GM18858 (cell line): ENCODE measurements around the gene TREH.

Experiments
- ATAC-seq: cut with Tn5 transposase; IDR thresholded peaks from one replicate; pipeline ENCODE4 v1.9.1; 2021; ENCODE audit not compliant: unreplicated experiment

TREH gene

GRCh38 chr11:118629761-118630661, 49.4 kb downstream of the TREH start:
- no peak for ATAC-seq

GRCh38 chr11:118628861-118629549, 50.4 kb downstream of the TREH start:
- no peak for ATAC-seq

DNA sequence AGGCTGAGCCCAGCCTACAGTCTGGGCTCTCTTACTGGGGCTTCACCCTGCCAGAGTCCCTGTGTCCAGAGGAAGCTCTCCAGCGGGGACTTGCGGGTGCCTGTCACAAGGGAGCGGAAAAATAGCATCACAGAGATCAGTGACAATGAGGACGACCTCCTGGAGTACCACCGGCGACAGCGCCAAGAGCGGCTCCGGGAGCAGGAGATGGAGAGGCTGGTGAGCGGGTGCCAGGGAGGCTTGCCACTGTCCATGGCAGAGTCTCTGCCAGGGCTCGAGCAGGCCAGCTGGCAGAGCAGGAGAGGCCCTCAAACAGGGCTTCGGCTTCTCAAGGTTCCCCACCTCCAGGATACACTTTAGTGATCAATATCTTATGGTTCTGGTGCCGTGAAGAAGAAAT, 51.0 kb downstream of the TREH start:
- ATAC-seq, result no peak

DNA sequence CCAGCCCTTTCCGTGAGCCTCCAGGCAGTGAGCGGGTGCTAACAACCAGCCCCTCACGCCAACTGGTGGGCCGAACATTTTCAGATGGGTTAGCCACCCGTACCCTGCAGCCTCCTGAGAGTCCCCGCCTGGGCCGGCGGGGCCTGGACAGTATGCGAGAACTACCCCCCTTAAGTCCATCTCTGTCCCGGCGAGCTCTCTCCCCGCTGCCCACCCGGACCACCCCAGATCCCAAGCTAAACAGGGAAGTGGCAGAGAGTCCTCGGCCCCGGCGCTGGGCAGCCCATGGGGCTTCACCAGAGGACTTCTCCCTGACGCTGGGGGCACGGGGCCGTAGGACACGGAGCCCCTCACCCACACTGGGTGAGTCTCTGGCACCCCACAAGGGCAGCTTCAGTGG, 51.4 kb downstream of the TREH start:
- ATAC-seq, result no peak

GRCh38 chr11:118627566-118627965, 51.9 kb downstream of the TREH start:
- ATAC-seq, result no peak

- no peak for ATAC-seq
Observed at GRCh38 chr11:118625976-118626375, 53.5 kb downstream of the TREH start.

GRCh38 chr11:118625036-118625690, 54.3 kb downstream of the TREH start:
- ATAC-seq, result no peak

DNA sequence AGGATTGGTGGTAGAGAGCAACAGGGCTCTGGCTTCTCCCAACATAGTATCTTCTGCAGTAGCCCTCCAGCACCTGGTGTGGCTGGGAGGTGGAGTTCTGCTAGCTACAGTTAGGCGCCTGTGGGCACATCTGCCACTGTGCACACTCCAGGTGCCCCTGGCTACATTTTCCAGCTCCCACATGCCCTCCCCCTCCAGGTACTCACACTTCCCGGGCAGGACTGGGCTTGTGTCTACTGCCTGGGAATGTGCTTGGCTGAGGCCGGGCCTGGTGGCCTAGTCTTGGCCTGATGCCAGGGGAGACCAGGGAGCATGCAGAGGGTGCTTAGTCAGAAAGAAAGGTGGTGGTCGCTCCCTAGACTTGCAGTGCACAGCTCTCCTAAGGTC, 56.2 kb downstream of the TREH start:
- no peak for ATAC-seq

GRCh38 chr11:118622376-118623268, 56.8 kb downstream of the TREH start:
- no peak for ATAC-seq

DNA sequence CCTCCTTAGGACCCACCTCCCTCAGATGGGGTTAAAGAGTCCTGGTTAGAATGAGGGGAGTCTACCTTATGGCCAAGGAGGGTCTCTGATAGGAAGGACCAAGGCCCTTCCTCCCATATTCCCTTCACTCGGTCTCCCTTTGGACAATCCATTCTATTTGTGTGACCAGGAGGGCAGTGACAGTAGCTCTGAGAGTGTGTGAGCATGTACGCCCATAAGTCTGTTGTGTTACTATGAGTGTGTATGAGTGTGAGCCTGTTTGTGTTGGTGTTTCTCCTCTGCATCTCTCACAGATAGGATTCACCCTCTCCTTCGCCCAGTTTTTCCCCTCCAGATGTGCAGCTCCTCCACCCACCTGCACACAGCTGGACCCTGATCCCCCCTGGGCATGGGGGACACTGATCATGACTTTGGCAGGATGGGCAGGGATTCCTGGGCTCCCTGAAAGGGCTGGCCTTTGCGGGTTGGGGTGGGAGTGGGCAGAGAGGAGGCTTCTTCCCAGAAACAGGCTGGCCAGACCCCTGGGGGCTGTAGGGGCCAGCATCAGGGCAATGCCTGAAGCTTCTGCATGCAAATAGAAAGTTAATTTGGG, 57.6 kb downstream of the TREH start:
- no peak for ATAC-seq

DNA sequence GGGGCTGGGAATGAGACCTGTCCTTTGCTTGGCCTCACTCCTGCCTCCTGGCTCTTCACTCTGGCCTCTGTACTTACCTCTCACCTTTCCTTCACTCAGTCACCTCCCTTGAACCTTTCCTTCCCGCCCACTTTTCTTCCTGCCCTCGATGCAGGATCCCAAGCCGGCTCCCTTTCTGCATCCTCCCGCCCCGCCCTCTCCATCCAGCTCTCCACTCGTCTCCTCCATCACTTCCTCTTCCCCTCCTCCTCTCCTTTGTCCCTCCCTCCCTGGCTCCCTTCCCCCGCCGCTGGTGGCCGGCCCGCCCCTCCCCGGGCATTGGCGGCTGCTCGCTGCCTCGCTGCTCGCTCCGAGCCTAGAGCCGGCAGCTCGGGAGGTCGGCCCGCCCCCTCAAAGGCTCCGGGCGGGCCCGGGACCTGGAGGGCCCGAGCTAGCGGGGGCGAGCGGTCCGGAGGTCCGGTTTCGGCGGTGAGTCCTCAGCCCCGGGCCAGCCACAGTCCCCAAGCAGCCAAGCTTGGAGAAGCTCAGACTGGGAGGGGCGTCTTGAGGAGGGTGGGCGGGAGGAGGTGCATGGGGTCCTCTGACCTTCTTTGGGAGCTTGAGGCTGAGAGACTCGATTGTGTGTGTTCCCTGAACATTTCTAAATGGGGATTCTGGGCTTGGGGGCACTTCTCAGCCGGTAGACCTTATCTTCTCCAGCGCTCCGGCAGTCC, 58.2 kb downstream of the TREH start:
- no peak for ATAC-seq

GRCh38 chr11:118620529-118621070, 58.9 kb downstream of the TREH start:
- ATAC-seq, result no peak

DNA sequence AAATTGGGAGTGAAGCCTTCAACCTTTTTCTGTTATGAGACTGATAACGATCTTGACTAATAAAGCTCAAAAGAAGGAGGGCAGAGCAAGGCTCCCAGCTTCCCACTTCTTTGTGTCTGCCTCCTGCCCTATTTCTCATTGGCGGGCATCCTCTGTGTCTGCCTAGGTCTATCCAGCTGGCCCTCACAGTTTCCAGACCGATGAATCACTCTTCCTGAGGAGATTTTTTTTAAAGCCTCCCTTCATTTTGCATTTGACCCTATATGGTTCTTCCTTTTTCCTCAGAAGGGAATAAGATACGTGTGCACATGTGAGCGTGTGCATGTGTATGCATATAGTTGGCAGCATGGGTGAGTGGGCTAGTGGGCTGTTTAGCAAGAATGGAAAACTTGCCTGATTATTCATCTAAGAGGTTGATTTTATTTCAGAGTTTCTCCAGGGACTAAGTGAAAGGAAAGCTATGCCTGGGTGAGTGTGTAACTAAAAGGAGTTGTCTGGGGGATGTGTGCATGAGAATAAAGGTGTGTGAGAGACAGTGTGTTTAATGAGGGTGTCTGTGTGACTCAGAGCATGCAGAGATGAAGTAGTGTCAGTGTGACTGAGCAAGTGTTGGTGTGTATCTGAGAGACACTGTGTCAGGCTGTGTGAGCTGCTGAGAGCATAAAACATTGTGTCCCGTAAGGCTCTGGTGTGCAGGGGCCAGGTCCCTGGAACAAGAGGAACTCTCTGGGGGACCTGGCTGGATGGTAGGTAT, 59.8 kb downstream of the TREH start:
- no peak for ATAC-seq

DNA sequence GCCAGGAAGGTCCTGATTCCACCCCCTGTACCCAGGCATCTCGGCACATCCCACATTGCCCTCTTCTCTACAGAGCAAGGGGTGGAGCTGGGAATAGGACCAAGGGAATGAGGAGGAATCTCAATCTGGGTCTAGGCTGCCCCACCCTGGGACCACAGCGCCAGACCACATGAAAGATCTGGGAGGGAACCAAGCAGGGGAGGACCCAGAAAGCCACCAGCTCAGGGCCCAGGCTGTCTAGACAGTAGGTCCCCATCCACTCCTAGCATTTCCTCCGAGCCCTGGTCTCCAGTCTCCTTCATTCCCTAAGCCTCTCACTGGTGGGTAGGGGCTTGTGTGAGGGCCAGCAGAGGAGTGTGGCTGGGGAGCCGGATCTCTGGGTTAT, 60.5 kb downstream of the TREH start:
- no peak for ATAC-seq

DNA sequence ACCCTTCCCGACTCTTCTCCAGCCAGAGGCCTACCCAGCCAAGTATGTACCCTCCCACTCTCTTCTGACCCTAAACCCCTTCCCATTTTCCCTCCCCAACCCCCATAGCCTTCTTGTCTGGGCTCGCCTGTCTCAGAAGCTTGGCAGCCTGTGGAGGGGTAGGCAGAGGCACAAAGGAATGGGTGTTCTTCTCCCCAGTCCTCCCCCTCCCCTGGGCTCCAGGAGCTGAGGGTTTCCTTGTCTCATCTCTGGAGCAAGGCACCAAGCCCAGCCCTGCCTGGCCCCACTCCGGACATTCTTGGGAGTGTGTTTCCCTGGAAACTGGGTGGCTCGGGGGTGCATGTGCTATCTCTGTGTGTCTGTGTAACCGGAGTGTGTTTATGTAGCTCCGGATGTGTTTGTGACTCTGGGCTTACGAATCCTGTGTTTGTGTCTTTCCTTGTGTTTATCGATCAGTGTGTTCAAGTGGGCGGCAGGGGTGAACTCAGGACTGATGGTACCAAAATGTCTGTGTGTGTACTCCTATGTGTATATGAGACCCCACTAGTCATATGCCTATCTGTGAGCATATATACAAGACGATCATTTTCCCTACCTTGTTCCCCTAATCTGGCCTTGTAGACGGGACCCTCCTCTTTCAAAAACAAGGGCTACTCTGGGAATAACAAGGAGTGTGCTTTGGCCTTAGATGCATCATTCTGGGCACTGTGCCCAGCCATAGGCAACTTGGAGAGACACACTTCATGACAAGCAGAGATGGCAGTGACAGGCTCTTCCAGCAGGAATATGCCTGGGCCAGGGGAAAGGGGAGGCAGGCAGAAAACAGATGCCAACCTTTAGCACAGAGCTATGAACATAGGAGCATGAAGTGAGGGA, 61.1 kb downstream of the TREH start:
- ATAC-seq, result no peak

GRCh38 chr11:118615976-118616371, 63.5 kb downstream of the TREH start:
- ATAC-seq, result no peak

- no peak for ATAC-seq
Observed at GRCh38 chr11:118615282-118615975, 64.0 kb downstream of the TREH start.
